ENCODE results near the gene SLC25A21. TPM values are rescaled to one million over a fixed set of nuclear protein-coding genes. Genes with fewer than 3 reads are reported as not detected.

SLC25A21 gene
- total RNA-seq, 1 donor from 2014 or later = not detected

- Mint-ChIP-seq H3K27ac (no peak overlapping the region), H3K4me3 (no peak overlapping the region), H3K36me3 (ENCODE audit: low read depth) (no peaks in the 10 kb centered on the region), H3K9me3 (no peaks in the 10 kb centered on the region), H3K4me1 (no peaks in the 10 kb centered on the region), H3K27me3 (no peaks in the 10 kb centered on the region)
- no peak for DNase-seq
- intact Hi-C loops (cut with micrococcal nuclease) = no loop called here
Measured at GRCh38 chr14:36683083-36683724, 489.2 kb downstream of the SLC25A21 start.

DNA sequence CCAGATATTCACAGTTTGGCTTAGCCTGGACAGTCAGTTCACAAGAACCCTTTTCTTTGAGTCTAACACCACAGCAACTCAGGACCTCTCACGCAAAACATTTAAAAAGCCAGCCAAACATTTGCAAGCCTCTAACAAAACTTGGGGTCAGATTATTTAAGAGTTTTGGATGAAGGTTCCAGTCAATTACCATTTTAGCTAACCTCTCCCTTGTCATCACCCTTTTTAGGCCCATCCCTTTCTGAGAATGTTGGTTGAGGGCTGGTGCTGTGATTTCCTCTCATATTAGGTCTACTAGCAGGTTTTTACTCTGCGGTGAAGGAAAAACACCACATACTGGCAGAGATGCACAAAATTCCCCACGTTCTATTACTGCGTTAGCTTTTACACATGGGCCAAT is 490.1 kb downstream of the SLC25A21 start:
- no peak for DNase-seq
- intact Hi-C loops (cut with micrococcal nuclease) = no loop called here
- Mint-ChIP-seq H3K36me3 (ENCODE audit: low read depth) (no peaks in the 10 kb centered on the region), H3K4me1 (no peaks in the 10 kb centered on the region), H3K9me3 (no peaks in the 10 kb centered on the region), H3K27me3 (peaks cover 2% of the 10 kb centered on the region), H3K27ac (no peak overlapping the region), H3K4me3 (no peak overlapping the region)

DNA sequence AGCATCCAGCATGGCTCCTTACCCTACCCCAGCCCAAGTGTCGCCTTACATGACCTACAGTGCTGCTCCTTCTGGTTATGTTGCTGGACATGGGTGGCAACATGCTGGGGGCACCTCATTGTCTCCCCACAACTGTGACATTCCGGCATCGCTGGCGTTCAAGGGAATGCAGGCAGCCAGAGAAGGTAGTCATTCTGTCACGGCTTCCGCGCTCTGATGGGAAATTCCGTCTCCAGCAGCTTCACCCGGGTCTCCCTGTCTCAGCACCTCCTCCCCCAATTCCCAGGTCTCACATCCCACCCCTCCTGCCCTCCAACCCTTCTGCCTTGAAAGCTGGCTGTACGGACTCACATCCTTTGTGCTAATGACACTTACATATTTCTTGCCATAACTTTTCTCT is 496.2 kb downstream of the SLC25A21 start:
- H3K9me3 Mint-ChIP-seq = no peaks in the 10 kb centered on the region
- intact Hi-C loops (cut with micrococcal nuclease) = no loop called here
- no peaks in the 10 kb centered on the region for H3K36me3 Mint-ChIP-seq (ENCODE audit: low read depth)
- no peaks in the 10 kb centered on the region for H3K4me1 Mint-ChIP-seq
- H3K4me3 Mint-ChIP-seq = no peak overlapping the region
- H3K27ac Mint-ChIP-seq = no peak overlapping the region
- peaks cover 10% of the 10 kb centered on the region for H3K27me3 Mint-ChIP-seq
- DNase-seq = no peak

GRCh38 chr14:36675581-36675980 is 496.8 kb downstream of the SLC25A21 start:
- no peaks in the 10 kb centered on the region for H3K4me1 Mint-ChIP-seq
- H3K4me3 Mint-ChIP-seq = no peak overlapping the region
- no peak for DNase-seq
- no peaks in the 10 kb centered on the region for H3K9me3 Mint-ChIP-seq
- no peak overlapping the region for H3K27ac Mint-ChIP-seq
- no peaks in the 10 kb centered on the region for H3K36me3 Mint-ChIP-seq (ENCODE audit: low read depth)
- H3K27me3 Mint-ChIP-seq = peaks cover 10% of the 10 kb centered on the region
- intact Hi-C loops (cut with micrococcal nuclease) = no loop called here

DNA sequence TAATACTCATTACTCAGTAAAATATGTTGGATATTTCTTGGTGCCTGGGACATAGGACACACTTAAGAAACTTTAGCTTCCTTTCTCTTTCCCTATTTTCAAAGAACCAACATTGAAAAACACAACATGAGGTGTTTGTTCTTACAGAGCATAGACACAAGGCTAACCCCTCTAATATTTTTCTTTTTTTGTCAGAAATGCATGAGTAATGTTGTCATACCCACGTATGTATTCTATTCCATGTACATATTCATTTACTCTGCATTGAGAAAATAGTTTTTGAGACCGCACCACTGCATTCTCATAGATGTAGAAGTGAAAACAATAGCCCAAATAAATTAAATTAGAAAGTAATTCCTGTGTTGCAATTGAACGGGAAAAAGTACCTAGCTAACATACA is 497.7 kb downstream of the SLC25A21 start:
- peaks cover 10% of the 10 kb centered on the region for H3K27me3 Mint-ChIP-seq
- intact Hi-C loops (cut with micrococcal nuclease) = no loop called here
- no peaks in the 10 kb centered on the region for H3K36me3 Mint-ChIP-seq (ENCODE audit: low read depth)
- no peak overlapping the region for H3K4me3 Mint-ChIP-seq
- DNase-seq = no peak
- no peaks in the 10 kb centered on the region for H3K9me3 Mint-ChIP-seq
- no peak overlapping the region for H3K27ac Mint-ChIP-seq
- H3K4me1 Mint-ChIP-seq = no peaks in the 10 kb centered on the region

DNA sequence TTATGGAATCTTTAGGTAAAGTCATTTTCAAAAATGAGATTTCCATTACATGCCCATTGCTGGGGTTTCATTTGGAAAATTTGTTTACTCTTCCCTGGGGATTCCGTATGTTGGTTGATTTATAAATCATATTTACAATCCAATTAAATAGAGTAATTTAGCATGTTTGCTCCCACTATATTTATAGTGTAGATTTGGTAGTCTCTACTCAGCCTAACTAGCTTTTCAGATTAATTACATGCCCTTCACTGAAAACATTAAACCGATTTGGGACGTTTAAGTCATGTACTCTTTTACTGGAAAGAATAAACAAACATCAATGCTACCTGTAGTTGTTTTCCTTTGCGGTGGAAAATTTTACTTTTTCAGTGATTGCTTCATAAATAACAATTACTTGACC is 500.3 kb downstream of the SLC25A21 start:
- intact Hi-C loops (cut with micrococcal nuclease) = no loop called here
- Mint-ChIP-seq H3K36me3 (ENCODE audit: low read depth) (no peaks in the 10 kb centered on the region), H3K9me3 (peaks cover 4% of the 10 kb centered on the region), H3K4me3 (no peak overlapping the region), H3K4me1 (no peaks in the 10 kb centered on the region), H3K27ac (no peak overlapping the region), H3K27me3 (peaks cover 14% of the 10 kb centered on the region)
- no peak for DNase-seq

GRCh38 chr14:36671149-36671548 is 501.3 kb downstream of the SLC25A21 start:
- no peak overlapping the region for H3K27ac Mint-ChIP-seq
- no peaks in the 10 kb centered on the region for H3K4me1 Mint-ChIP-seq
- peaks cover 4% of the 10 kb centered on the region for H3K9me3 Mint-ChIP-seq
- no peaks in the 10 kb centered on the region for H3K36me3 Mint-ChIP-seq (ENCODE audit: low read depth)
- peaks cover 12% of the 10 kb centered on the region for H3K27me3 Mint-ChIP-seq
- no peak for DNase-seq
- H3K4me3 Mint-ChIP-seq = no peak overlapping the region
- intact Hi-C loops (cut with micrococcal nuclease) = no loop called here

DNA sequence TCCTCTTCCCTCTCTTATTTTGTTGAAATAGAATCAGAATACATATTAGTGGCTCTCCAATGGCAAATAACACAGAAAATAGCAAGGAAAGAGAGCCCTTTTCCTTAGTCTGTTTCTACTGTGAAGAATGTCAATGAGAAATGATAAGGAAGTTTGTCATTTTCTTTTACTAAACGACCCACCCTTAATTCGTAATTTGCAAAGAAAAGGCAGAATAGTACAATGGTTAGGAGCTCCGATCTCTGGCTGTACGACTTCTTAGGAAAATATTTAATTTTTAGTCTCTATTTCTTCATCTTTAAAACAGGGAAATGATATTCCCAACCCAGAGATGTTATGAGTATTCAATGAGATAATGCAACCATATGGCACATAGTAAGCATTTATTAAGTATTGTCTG is 504.7 kb downstream of the SLC25A21 start:
- H3K9me3 Mint-ChIP-seq = peaks cover 8% of the 10 kb centered on the region
- no peak overlapping the region for H3K4me3 Mint-ChIP-seq
- H3K27me3 Mint-ChIP-seq = peaks cover 44% of the 10 kb centered on the region
- no peak overlapping the region for H3K27ac Mint-ChIP-seq
- DNase-seq = no peak
- peaks cover 9% of the 10 kb centered on the region for H3K4me1 Mint-ChIP-seq
- H3K36me3 Mint-ChIP-seq (ENCODE audit: low read depth) = peaks cover 2% of the 10 kb centered on the region
- intact Hi-C loops (cut with micrococcal nuclease) = no loop called here

GRCh38 chr14:36666416-36667206 is 505.8 kb downstream of the SLC25A21 start:
- no peak for DNase-seq
- Mint-ChIP-seq H3K27ac (no peak overlapping the region), H3K36me3 (ENCODE audit: low read depth) (peaks cover 2% of the 10 kb centered on the region), H3K4me3 (no peak overlapping the region), H3K27me3 (peaks cover 54% of the 10 kb centered on the region), H3K9me3 (peaks cover 8% of the 10 kb centered on the region), H3K4me1 (peaks cover 9% of the 10 kb centered on the region)
- intact Hi-C loops (cut with micrococcal nuclease) = no loop called here

DNA sequence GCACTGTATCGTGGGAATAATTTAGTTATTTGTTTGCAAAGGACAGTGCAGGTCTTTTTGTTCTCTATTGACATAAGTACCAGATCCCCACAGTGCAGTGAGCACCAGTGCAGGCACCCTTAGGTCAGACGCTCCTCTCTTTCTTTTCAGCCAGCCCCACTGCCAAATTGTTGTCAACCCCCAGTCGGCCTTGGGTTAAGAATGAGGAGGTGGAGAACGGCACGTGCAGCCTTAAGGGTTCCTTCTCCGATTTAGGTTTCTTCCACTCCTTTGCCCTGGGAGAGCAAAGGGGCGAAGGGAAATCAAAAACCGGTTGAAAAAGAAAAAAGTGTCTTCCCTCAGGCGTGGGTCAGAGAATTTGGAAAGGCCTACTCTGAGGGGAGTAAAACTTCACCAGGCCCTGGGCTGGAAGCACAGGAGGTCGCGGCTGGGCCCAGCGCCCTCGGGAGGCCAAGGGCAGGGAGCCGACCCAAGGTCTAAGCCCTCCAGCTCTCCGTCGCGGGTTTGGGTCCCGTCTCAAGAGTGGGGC is 506.5 kb downstream of the SLC25A21 start:
- Mint-ChIP-seq H3K36me3 (ENCODE audit: low read depth) (peaks cover 4% of the 10 kb centered on the region), H3K27me3 (peaks cover 61% of the 10 kb centered on the region), H3K4me3 (no peak overlapping the region), H3K4me1 (peaks cover 9% of the 10 kb centered on the region), H3K27ac (no peak overlapping the region), H3K9me3 (peaks cover 13% of the 10 kb centered on the region)
- no peak for DNase-seq
- intact Hi-C loops (cut with micrococcal nuclease) = no loop called here

GRCh38 chr14:36664322-36665193 is 507.8 kb downstream of the SLC25A21 start:
- H3K4me3 Mint-ChIP-seq = peak overlapping the region; percentile 30
- H3K27ac Mint-ChIP-seq = peak overlapping the region; percentile 37
- H3K9me3 Mint-ChIP-seq = peaks cover 13% of the 10 kb centered on the region
- peaks cover 75% of the 10 kb centered on the region for H3K27me3 Mint-ChIP-seq
- peaks cover 4% of the 10 kb centered on the region for H3K36me3 Mint-ChIP-seq (ENCODE audit: low read depth)
- intact Hi-C loops (cut with micrococcal nuclease) = no loop called here
- no peak for DNase-seq
- peaks cover 9% of the 10 kb centered on the region for H3K4me1 Mint-ChIP-seq

DNA sequence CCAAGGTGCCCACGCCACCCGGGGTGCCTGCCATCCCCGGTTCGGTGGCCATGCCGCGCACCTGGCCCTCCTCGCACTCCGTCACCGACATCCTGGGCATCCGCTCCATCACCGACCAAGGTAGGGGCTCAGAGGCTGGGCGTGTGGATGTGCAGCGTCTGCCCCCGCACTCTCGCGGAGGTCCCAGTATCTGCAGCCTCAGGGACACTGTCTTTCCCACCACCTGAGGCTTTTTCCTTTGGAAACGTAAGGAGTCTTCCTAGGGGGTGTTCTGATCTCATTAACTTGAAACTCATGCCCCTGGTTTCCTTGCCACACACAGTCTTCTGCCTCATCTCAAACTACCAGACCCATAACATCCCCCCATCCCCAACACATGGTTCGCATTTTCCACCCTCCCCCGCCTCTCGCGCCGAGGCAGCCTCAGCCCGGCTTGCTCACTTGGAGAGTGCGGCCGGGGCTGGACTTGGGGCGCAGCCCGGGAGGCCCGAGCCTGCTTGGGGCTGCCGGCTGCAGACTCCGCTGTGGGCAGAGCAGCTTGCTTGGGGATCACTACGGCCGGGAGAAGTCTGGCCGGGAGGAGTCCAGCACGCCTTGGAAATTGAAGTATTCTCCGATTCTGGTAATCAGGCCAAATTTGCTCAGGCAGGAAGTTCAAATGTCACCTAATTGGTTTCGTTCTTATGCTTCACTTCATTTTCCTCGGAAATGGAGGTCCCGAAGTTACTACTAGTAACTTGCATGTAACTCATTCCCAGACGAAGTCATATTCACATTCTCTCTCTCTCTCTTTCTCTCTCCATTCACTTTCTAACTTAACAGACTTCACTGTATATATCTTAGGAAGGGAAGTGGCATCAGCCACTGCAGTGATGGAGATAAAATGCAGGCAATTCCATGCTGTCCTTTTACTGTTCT is 508.7 kb downstream of the SLC25A21 start:
- Mint-ChIP-seq H3K27ac (peak overlapping the region; percentile 69), H3K27me3 (peaks cover 83% of the 10 kb centered on the region), H3K9me3 (peaks cover 13% of the 10 kb centered on the region), H3K4me3 (no peak overlapping the region), H3K4me1 (peaks cover 9% of the 10 kb centered on the region), H3K36me3 (ENCODE audit: low read depth) (peaks cover 6% of the 10 kb centered on the region)
- intact Hi-C loops (cut with micrococcal nuclease) = loop anchor here (2.0 kb wide), 1 partner anchor 929 kb away; no protein-coding TSS in a partner anchor
- DNase-seq = no peak
